ENCODE results near the gene BRIP1. TPM values are rescaled to one million over a fixed set of nuclear protein-coding genes. Genes with fewer than 3 reads are reported as not detected.
"Not testable (repeated sequence)": the region's sequence is repeated elsewhere in the genome, so short reads cannot be mapped to it uniquely, and the experiment has no call there.

Gene BRIP1
- total RNA-seq, 1 donor: 22.9 TPM

GRCh38 chr17:61783556-61784304 is 79.6 kb downstream of the BRIP1 start:
- DNase-seq (ENCODE audit: low read depth): no peak
- no peak for TF ChIP-seq CTCF (IDR thresholded peaks at IDR 0.05; ENCODE audit: insufficient read depth, low read depth, low read length)
- no peak overlapping the region for H3K4me3 ChIP-seq (ENCODE audit: low read depth, low read length)

GRCh38 chr17:61783120-61783519 is 80.2 kb downstream of the BRIP1 start:
- DNase-seq (ENCODE audit: low read depth): no peak
- no peak for TF ChIP-seq CTCF (IDR thresholded peaks at IDR 0.05; ENCODE audit: insufficient read depth, low read depth, low read length)
- no peak overlapping the region for H3K4me3 ChIP-seq (ENCODE audit: low read depth, low read length)

DNA sequence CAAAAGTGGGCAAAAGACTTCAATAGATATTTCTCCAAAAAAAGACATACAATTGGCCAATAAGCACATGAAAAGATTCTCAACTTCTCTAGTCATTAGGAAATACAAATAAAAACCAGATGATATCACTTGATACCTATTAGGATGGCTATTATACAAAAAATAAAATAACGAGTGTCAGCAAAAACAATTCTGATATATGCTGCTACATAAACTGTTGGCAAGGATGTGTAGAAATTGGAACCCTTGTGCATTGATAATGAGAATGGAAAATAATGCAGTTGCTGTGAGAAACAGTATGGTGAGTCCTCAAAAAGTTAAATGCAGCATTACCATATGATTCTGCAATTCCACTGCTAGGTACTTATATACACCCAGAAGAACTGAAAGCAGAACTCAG is 80.6 kb downstream of the BRIP1 start:
- DNase-seq (ENCODE audit: low read depth): no peak

DNA sequence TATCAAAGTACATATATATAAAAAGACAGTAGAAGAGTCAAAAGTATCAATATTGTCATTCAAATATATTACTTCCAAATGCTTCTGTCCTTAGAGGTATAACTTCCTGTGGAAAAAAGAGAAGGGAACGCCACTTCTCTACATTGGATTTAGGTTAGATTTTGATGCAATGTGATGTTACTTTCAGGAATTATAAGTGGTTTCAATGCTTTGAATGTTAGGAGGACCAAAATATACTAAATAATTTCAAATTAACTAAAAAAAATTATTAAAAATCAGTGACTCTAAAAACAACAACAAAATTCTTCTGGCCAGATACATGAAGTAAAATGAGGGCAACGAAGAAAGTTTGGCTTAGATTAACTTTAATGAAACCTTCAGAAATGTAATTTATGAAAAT is 88.0 kb downstream of the BRIP1 start:
- TF ChIP-seq CTCF (IDR thresholded peaks at IDR 0.05; ENCODE audit: insufficient read depth, low read depth, low read length): no peak
- no peak overlapping the region for H3K4me3 ChIP-seq (ENCODE audit: low read depth, low read length)
- DNase-seq (ENCODE audit: low read depth): no peak

More for the DNA sequence above, 80.6 kb downstream of the BRIP1 start:
- H3K4me3 ChIP-seq (ENCODE audit: low read depth, low read length): no peak overlapping the region
- no peak for TF ChIP-seq CTCF (IDR thresholded peaks at IDR 0.05; ENCODE audit: insufficient read depth, low read depth, low read length)

DNA sequence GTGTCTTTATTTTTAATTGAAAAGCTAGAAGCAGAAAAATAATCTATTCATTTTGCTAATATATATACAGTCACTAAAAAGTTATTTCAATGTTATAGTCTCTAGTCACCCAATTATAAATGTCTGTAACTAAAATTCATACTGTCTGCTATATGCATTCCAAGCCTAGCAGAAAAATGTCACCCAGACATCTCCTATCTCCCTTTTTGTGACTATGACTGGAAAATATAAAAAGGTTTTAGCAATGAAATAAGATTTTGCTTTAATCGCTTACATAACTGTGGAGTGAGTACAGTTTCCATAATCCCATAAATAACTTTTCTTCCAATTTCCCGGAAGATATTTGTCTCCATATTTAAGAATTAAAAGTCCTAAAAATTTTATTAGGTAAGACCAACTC is 88.6 kb downstream of the BRIP1 start:
- DNase-seq (ENCODE audit: low read depth): no peak
- no peak overlapping the region for H3K4me3 ChIP-seq (ENCODE audit: low read depth, low read length)
- no peak for TF ChIP-seq CTCF (IDR thresholded peaks at IDR 0.05; ENCODE audit: insufficient read depth, low read depth, low read length)

GRCh38 chr17:61774087-61774486 is 89.2 kb downstream of the BRIP1 start:
- not testable (repeated sequence) for DNase-seq (ENCODE audit: low read depth); H3K4me3 ChIP-seq (ENCODE audit: low read depth, low read length)

- DNase-seq (ENCODE audit: low read depth): peak; percentile 34
- H3K4me3 ChIP-seq (ENCODE audit: low read depth, low read length): no peak overlapping the region
- TF ChIP-seq CTCF (IDR thresholded peaks at IDR 0.05; ENCODE audit: insufficient read depth, low read depth, low read length): no peak
Observed at GRCh38 chr17:61770752-61771533, 92.4 kb downstream of the BRIP1 start.

Data from fibroblast of villous mesenchyme (primary cell).